NCI-H146 treated with DMSO at 0.1 percent for 48 hours (cell line): ENCODE measurements around the gene GCNT3.

ENCODE experiments used
- DNase-seq: peaks from one replicate; lab custom pipeline; 2025; ENCODE audit not compliant: unreplicated experiment; lab: John Stamatoyannopoulos, UW

Gene GCNT3, protein sequence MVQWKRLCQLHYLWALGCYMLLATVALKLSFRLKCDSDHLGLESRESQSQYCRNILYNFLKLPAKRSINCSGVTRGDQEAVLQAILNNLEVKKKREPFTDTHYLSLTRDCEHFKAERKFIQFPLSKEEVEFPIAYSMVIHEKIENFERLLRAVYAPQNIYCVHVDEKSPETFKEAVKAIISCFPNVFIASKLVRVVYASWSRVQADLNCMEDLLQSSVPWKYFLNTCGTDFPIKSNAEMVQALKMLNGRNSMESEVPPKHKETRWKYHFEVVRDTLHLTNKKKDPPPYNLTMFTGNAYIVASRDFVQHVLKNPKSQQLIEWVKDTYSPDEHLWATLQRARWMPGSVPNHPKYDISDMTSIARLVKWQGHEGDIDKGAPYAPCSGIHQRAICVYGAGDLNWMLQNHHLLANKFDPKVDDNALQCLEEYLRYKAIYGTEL

DNA sequence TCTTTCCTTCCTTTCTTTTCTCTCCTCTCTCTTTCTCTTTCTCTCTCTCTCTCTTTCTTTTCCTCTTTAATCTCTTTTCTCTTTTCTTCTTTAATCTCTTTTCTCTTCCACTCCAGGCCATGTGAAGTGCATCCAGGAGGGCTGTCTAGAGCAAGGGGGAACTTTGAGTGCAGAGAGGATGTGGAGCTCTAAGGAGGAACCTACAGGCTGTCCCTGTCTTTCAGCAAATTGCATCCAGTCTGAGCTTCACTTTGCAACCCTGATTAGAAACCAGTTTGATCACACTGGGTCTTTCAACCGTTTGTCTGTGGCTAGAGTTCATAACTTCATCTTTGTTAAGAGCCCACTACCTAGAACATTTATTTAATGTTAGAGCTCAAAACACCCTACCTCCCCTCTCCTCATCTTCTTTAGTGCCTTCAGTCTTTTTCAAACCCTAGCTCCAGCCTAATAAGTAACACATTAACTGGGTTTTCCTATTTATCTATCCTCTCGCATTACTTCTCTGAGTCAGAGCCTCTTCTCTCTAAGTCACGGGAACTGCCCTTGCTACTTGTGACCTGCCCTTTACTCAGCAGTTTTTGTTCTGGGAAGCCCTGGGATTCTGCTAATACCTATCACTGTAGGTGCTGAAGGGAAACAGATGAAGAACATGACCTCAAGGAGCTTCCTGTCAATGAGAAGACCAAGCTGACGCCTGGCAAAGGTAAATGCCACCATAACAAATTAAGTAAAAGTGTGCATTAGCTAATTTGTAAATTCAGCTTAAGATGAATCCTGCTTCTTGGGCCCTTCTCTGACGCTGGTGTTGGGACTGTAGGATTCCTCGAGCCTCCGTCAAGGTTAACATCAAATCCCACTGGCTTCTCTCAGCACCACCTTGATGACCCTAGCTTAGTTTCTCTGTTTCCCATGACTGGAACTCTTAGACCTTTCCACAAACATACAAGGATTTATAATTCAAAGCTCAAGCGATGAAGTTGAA, at the start of gene GCNT3:
GCNT3 (plus strand) TSS at position 508 of the 985 bp plus-strand sequence. CDS start 6,456 bp downstream, outside the sequence.
- DNase-seq, result no peak

DNA sequence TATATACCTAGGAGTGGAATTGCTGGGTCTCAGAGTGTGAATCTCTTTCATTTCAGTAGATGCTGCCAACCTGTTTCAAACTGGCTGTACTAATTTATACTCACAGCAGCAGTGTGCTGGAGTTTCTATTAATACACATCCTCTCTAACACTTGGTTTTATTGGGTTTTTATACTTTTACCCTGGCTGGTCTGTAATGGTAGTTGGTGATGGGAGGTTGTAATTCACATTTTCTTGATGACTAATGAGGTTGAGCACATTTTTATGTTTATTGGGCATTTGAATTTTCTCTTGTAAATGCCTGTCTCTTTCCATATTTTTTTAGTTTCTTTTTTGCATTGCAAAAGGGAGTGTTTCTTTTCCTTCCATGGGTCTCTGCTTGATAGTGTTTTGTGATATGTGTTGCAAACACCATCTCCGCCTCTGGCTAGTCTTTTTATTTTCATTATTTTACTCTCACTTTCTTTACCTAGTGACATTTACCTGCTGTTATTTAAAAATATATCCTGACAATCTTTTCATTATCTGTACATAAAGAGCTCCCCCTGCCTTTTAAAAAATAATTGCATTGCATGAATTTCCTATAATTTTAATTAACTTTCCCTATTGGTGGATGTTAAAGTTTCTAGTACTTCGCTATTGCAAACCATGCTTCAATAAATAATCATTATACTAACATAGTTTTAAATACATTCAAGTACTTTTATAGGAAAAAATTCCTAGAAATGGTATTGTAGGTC, 49.0 kb upstream of the GCNT3 start:
- no peak for DNase-seq

- no peak for DNase-seq
These were observed 46.3 kb upstream of the GCNT3 start for GRCh38 chr15:59565299-59565698.

DNA sequence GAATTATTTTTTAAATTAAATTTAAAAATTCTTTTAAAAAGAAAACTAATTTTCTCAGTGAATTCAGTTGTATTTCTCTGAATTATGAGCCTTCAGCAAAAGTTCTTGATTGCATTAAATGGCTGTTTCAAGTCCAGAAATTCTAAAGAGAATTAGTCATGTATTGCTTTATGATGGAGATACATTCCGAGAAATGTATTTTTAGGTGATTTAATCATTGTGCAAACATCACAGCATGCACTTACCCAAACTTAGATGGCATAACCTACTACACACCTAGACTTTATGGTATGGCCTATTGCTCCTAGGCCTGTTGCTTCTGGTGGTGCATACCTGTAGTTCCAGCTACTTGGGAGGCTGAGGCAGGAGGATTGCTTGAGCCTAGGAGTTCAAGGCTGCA, 44.3 kb upstream of the GCNT3 start:
- DNase-seq, result no peak

- no peak for DNase-seq
These were observed 42.1 kb upstream of the GCNT3 start for GRCh38 chr15:59569477-59569876.

GRCh38 chr15:59570315-59570714, 41.3 kb upstream of the GCNT3 start:
- no peak for DNase-seq

DNA sequence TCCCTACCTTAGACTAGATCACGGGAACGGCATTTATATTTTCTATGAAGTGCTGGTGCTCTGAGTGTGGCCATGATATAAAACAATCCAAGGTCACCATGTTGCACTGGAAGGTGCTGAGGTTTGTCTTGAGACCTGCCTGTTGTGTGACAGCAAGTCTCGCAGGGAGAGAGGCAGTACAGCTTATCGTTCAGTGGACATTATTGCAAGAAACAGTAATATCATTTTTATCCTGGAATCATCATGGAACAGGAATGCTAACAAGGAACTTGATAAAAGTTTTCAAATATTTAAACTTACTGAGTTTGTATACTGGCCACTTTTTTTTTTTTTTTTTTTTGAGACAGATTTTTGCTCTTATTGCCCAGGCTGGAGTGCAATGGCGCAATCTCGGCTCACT, 40.0 kb upstream of the GCNT3 start:
- DNase-seq, result no peak

DNA sequence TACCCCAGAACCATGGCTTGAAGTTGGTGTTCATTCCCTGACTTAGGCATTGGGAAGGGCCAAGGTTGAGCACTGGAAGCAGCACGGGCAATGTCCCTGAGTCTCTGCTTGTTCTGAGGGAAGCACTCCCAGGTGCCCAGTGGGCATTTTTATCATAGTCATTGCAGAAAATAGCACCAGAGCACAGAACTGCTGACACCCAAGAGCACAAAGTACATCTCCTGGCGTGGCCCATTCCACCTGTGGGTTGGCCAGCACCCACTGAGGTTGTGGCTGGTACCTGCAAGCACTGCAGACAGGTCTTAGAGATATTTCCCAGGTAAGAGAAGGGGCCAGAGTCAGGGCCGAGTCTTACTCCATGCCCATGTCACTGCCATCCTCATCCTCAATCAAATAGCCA, 28.5 kb upstream of the GCNT3 start:
- DNase-seq, result no peak

- no peak for DNase-seq
These were observed 24.3 kb upstream of the GCNT3 start for GRCh38 chr15:59587085-59587826.

GRCh38 chr15:59590027-59590426, 21.6 kb upstream of the GCNT3 start:
- no peak for DNase-seq

DNA sequence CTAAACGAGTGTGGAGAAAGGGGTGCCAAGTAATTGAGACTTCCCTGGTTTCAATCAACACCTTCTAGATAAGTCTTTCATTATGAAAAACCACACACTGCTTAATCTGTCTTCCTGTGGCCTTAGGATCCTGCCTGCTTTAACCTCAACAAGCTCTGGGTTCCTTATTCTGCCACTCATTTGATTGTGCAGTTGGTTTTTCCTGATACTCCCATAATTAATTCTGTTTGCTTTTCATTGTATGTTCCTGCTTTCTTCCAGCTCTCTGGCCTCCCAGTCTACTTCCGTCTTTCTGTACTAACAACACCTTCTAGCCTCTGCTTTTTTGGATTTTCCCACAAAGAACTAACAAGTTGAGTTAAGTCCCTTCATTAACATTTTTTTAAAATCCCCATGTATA, 20.2 kb upstream of the GCNT3 start:
- DNase-seq, result no peak

DNA sequence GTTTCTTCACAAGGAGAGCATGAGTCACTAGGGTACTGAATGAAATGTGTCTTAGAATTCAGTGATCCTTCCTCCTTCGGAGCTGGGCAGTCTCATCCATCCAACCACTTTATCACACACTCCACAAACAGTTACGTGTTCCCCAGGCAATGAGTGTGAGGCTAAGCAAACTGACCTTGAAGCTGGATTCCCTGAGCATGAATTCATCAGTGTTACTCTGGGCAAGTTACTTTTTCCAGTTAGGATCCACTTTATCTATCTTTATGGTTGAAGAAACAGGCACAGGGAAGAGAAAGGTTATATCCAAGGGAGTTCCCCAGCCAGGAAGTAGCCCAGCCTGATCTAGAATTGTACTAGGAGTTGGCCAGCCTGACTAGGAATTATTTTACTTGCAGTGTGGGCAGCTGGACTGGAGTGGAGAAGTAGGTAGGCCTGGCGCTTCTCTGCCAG, 17.1 kb upstream of the GCNT3 start:
- DNase-seq, result no peak

DNA sequence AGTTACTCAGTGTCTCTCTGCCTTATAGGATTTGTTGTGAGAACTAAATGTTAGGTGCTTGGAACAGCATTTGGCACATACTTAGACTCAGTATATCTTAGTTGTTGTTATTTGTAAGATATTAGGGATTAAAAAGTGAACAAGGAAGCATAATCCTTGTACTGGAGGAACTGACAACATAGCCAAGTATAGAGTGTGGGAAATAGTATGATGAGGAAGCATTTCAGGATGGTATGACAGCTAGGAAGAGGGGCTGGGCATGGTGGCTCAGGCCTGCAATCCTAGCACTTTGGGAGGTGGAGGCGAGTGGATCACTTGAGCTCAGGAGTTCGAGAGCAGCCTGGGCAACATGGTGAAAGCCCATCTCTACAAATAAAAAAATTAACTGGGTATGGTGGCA, 16.6 kb upstream of the GCNT3 start:
- no peak for DNase-seq

DNA sequence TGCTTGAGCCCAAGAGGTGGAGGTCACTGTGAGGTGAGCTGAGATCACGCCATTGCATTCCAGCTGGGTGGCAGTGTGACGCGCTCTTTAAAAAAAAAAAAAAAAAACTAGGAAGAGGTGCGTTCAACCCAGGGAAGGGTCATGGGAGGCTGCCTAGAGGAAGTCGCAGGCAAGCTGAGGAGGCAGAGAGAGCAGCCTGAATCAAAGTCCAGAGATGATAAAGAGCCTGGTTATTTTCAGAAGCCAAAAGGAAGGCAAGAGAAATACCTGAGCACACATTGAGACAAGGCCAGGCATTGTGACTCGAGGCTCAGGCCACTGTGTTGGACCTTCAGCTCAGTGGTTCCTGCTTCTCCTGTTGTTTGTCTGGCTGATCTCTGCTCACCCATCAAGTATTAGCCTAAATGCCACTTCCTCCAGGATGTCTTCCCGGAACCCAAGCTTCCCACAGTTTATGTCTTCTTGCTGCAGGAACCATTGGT, 16.1 kb upstream of the GCNT3 start:
- no peak for DNase-seq

GRCh38 chr15:59596640-59597039, 14.9 kb upstream of the GCNT3 start:
- DNase-seq, result no peak

DNA sequence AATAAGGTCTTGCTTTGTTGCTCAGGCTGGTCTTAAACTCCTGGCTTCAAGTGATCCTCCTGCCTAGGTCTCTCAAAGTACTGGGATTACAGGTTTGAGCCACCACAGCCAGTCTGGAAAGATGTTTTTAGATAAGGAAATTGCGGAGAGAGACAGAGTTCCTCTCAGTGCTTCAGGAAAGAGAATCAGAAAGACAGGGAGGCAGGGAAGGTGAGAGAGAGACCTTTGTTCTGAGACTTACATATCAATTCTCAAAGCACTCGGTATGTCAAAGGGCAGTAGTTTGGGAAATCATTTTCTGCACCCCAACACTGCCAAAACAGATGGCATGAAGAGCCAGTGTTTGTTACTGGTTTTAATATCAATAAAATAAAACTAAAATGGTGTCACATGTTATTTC, 13.1 kb upstream of the GCNT3 start:
- no peak for DNase-seq

DNA sequence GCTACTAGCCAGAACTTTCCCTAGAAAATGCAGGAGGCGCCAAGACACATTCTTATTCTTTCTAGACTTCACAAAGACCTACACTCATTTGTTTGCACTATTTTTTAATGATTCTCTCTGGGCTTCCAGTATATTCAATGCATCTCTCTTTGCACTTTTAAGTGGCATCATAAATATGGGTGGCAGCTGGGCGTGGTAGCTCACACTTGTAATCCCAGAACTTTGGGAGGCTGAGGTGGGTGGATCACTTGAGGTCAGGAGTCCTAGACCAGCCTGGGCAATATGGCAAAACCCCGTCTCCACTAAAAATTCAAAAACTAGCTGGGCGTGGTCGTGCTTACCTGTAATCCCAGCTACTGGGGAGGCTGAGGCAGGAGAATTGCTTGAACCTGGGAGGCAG, 5.6 kb upstream of the GCNT3 start:
- DNase-seq, result no peak

GRCh38 chr15:59609730-59610712, 1.6 kb upstream of the GCNT3 start:
- DNase-seq, result no peak

DNA sequence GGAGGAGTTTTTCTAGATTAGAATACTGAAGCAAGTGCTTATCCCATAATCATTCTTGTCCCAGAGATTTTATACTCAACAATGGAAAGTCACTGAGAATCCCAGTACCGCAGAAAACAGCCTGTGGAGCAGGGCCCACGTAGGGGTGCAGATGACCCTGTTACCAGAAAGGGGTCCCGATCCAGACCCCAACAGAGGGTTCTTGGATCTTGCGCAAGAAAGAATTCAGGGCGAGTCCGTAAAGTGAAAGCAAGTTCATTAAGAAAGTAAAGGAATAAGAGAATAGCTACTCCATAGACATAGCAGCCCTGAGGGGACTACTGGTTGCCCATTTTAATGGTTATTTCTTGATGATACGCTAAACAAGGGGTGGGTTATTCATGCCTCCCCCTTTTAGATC, 2.6 kb downstream of the GCNT3 start:
- no peak for DNase-seq
